NCI-H2227 treated with DMSO at 0.1 percent for 48 hours (cell line): ENCODE measurements around the gene ZNF536.

Source experiments
- DNase-seq: peaks from one replicate; lab custom pipeline; 2025; lab: John Stamatoyannopoulos, UW

Gene ZNF536

DNA sequence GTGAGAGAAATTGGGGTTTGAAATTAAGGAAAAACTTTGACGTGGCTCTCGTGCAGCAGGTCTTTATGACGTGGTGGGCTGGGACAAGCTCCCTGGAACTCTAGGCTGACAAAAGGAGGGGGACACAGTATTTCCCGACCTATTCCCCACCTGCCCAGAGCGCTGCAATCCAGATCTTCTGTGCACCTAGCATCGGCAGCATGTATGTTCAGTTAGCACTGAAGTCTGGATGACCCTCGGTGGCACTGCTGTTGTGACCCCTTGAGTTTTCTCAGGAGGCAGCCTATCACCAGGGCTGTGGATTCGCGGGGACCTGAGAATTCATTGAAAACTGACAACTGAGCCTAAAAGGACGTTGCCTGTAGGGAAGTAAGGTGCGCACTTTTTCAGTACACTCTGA is 9.1 kb upstream of the ZNF536 start:
- DNase-seq, result no peak

- DNase-seq, result no peak
Measured at GRCh38 chr19:30364866-30365800, 7.1 kb upstream of the ZNF536 start.

DNA sequence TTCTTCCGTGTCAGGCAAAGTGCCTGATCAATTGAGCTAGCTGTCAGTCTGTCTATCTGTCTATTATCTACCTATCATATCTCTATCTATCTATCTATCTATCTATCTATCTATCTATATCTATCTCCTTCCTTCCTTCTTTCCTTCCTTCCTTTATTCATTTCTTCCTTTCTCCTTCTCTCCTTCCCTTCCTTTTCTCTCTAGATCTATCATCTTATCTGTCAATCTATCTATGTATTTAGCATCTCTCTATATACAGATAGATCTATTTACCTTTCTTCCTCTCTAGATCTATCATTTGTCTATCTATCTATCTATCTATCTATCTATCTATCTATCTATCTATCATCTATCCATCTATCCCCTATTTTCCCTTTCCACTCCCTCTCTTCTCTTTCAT is 5.9 kb upstream of the ZNF536 start:
- no peak for DNase-seq

- DNase-seq, result no peak
Measured at GRCh38 chr19:30367006-30367405, 5.2 kb upstream of the ZNF536 start.

DNA sequence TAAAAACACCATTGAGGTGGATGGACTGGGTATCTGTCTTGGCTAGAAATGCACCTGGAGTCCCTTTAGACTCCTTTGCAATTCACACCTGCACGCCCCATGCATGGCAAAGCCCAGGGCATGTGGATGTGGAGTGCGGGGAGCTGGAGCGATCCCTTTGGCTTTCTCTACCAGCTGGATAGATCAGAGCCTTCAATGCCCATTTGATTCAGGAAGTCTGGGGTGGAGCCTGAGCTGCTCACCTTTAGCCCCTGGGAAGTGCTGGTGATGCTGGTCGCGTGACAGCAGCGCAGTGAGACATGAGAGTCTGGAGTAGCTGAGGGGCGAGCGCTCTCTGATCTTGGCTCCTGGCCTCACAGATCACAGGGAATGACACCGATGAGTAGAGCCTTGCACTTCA is 4.8 kb upstream of the ZNF536 start:
- no peak for DNase-seq

- DNase-seq, result no peak
Measured at GRCh38 chr19:30369833-30370232, 2.4 kb upstream of the ZNF536 start.

GRCh38 chr19:30371161-30371836 is 885 bp upstream of the ZNF536 start:
- no peak for DNase-seq

DNA sequence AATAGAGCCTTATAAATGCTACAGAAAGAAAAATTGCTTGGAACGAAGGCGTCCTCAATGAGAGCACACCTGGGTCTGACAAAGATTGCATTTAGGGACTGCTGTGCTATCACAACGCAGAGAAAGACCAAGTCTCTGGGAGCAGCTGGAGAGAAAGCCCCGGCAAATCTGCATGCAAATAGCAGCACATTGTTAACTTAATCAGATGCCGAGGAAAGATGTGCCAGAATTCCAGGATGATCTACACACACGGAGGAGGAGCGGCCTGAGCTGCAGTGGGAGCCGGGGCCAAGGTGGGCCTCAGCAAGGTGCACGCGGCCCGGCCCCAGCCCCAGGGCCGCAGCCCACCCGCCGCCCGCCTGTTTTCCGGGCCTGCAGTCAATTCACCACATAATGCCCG is 1.4 kb downstream of the ZNF536 start:
- DNase-seq, result no peak

DNA sequence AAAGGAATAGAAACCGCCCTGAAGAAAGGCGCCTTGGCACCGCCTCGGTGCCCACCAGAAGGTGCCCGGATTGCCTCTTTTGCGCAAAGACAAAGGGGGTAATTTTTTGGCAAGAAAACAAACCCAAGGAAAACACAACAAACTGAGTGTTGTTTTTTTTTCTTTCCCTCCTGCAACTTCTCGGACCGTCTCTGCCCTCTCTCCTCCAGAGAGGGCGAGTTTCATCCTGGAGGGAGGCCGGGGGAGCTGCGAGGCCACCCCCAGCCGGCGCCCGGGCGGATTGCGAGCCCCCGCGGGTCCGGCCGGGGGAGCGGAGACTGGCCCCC is 2.3 kb downstream of the ZNF536 start:
- no peak for DNase-seq

- DNase-seq, result no peak
Measured at GRCh38 chr19:30374865-30375552, 2.8 kb downstream of the ZNF536 start.

GRCh38 chr19:30375553-30376031 is 3.4 kb downstream of the ZNF536 start:
- DNase-seq, result no peak

- DNase-seq, result no peak
Measured at GRCh38 chr19:30376272-30376671, 4.1 kb downstream of the ZNF536 start.

- DNase-seq, result no peak
Measured at GRCh38 chr19:30376826-30377425, 4.7 kb downstream of the ZNF536 start.

DNA sequence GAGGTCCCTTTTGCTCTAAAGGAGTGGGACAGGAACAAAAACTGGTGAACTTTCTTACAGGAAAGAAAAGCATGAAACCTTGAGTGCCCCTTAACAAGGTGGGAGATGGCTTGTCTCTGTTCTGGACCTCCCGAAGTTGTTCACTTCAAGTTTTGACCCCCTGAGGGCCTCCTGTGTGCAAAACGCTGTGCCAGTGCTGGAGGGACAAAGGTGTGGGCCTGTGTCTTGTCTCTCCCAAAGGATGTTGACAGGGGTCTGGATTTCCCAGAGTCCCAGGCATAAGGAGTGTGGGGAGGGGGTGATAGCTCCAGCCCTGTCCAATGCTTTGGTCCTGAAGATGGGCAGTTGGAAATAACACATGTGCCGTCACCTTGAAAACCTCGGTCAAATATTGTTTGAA is 6.5 kb downstream of the ZNF536 start:
- no peak for DNase-seq

GRCh38 chr19:30379841-30380610 is 7.8 kb downstream of the ZNF536 start:
- no peak for DNase-seq

DNA sequence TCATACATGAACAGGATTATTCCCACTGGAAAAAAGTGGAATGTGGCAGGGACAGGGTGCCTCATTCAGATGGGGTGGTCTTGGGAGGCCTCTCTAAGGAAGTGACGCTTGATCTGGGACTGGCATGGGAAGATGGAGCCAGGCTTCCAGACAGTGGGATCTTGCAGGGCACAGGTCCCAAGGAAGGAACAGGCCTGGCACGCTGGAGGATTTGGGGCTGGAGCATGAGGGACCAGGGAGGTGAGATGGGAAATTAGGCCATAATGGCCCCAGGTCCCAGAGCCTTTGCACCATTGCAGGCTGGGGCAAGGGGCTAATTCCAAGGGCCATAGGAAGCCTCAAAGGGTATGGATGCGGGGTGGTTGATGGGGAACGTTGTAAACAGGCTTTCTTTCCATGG is 9.2 kb downstream of the ZNF536 start:
- no peak for DNase-seq

GRCh38 chr19:30385174-30385573 is 13.0 kb downstream of the ZNF536 start:
- no peak for DNase-seq

GRCh38 chr19:30385666-30386065 is 13.5 kb downstream of the ZNF536 start:
- DNase-seq, result no peak

DNA sequence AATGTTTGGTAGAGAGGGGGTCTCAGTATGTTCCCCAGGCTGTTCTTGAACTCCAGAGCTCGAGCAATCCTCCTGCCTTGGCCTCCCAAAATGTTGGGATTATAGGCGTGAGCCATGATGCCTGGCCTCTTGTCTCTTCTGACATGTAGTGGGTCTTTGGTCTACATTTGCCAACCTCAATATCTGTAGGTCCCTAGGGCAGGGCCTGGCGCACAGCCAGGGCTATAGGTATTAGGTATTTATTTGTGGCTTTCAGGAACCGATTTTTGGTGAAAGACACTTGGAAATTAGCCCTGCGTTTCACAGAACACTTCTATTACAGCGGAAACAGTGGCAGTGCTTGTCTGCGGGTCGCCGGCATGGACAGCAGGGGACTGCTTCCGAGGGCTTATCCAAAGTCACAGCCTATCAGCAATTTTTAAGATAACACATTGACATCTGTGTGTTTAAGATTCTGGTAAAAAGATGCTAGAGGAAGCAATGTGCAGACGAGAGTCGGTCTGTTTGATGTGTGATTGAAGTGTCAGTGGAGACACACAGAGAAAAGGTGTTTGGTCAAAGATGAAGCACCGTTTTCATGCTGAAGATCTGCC is 14.5 kb downstream of the ZNF536 start:
- DNase-seq, result no peak

- DNase-seq, result no peak
Measured at GRCh38 chr19:30387311-30388115, 15.3 kb downstream of the ZNF536 start.
